Measurements from ENCODE around the gene RAPSN.

Gene RAPSN

GRCh38 chr11:47448566-47449427 is at the start of gene RAPSN:
Gene RAPSN, minus strand, starts transcription at chr11:47449136. Its CDS starts 172 bp downstream, at chr11:47448964.
- DNase-seq = no peak

GRCh38 chr11:47498149-47498548 is 49.2 kb upstream of the RAPSN start:
- no peak for DNase-seq

GRCh38 chr11:47496808-47497207 is 47.9 kb upstream of the RAPSN start:
- DNase-seq = no peak

GRCh38 chr11:47495856-47496217 is 46.9 kb upstream of the RAPSN start:
- no peak for DNase-seq

GRCh38 chr11:47495011-47495855 is 46.3 kb upstream of the RAPSN start:
- DNase-seq = no peak

- DNase-seq = no peak
Measured at GRCh38 chr11:47489395-47489755, 40.4 kb upstream of the RAPSN start.

- DNase-seq = no peak
Measured at GRCh38 chr11:47488674-47489394, 39.9 kb upstream of the RAPSN start.

- no peak for DNase-seq
Measured at GRCh38 chr11:47488111-47488510, 39.2 kb upstream of the RAPSN start.

- no peak for DNase-seq
Measured at GRCh38 chr11:47487421-47487820, 38.5 kb upstream of the RAPSN start.

GRCh38 chr11:47485107-47485506 is 36.2 kb upstream of the RAPSN start:
- DNase-seq = no peak

- DNase-seq = no peak
Measured at GRCh38 chr11:47483457-47483856, 34.5 kb upstream of the RAPSN start.

- DNase-seq = no peak
Measured at GRCh38 chr11:47480762-47481161, 31.8 kb upstream of the RAPSN start.

GRCh38 chr11:47478651-47479329 is 29.9 kb upstream of the RAPSN start:
- no peak for DNase-seq

GRCh38 chr11:47477753-47478152 is 28.8 kb upstream of the RAPSN start:
- no peak for DNase-seq

- peak; percentile 74 for DNase-seq
Measured at GRCh38 chr11:47477323-47477722, 28.4 kb upstream of the RAPSN start.

GRCh38 chr11:47470671-47471070 is 21.7 kb upstream of the RAPSN start:
- no peak for DNase-seq

GRCh38 chr11:47469361-47470179 is 20.6 kb upstream of the RAPSN start:
- no peak for DNase-seq

- no peak for DNase-seq
Measured at GRCh38 chr11:47468598-47469214, 19.8 kb upstream of the RAPSN start.

- no peak for DNase-seq
Measured at GRCh38 chr11:47467357-47467756, 18.4 kb upstream of the RAPSN start.

- no peak for DNase-seq
Measured at GRCh38 chr11:47466701-47467250, 17.8 kb upstream of the RAPSN start.

GRCh38 chr11:47466201-47466600 is 17.3 kb upstream of the RAPSN start:
- DNase-seq = no peak

Measured in hematopoietic multipotent progenitor cell treated with erythropoietin and hydrocortisone succinate and interleukin-3 and kit ligand, for 6 days (in vitro differentiated cells).